ENCODE measurements around the gene KLHL17.

The KLHL17 gene

GRCh38 chr1:960363-961131 is at the start of gene KLHL17:
Gene KLHL17 (plus strand): TSS chr1:960584. CDS start chr1:960694, 110 bp downstream.
- no peak for DNase-seq

GRCh38 chr1:910881-911721 is 49.3 kb upstream of the KLHL17 start:
- DNase-seq, result no peak

GRCh38 chr1:911875-912739 is 48.3 kb upstream of the KLHL17 start:
- no peak for DNase-seq

DNA sequence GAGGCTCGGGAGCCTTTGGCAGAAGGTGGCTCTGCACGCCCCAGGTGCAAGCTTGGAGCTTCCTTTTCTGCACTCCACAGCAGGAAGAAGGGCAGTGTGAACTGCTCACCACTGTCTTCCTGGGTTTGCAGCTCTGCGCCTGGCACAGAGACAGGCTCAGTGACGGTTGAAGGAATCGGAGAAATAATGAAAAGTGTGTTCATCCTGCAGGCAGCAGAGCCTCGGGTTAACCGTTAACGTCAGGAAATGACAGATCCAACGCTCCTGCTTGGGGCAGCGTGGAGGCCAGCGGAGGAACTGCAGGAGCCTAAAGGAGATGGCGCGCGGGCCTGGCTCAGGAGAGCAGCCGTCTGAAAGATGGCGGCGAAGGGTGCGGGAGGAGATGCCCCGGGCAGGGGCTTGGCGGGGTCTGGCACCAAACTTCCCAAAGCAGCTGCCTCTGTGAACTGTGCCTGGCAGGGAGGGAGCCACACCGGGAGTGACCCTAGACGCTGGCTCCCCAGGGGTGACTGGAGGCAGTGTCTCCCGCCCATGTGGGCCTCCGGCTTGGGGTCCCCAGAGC is 47.6 kb upstream of the KLHL17 start:
- DNase-seq, result no peak

- no peak for DNase-seq
These were observed 46.8 kb upstream of the KLHL17 start for GRCh38 chr1:913491-914130.

DNA sequence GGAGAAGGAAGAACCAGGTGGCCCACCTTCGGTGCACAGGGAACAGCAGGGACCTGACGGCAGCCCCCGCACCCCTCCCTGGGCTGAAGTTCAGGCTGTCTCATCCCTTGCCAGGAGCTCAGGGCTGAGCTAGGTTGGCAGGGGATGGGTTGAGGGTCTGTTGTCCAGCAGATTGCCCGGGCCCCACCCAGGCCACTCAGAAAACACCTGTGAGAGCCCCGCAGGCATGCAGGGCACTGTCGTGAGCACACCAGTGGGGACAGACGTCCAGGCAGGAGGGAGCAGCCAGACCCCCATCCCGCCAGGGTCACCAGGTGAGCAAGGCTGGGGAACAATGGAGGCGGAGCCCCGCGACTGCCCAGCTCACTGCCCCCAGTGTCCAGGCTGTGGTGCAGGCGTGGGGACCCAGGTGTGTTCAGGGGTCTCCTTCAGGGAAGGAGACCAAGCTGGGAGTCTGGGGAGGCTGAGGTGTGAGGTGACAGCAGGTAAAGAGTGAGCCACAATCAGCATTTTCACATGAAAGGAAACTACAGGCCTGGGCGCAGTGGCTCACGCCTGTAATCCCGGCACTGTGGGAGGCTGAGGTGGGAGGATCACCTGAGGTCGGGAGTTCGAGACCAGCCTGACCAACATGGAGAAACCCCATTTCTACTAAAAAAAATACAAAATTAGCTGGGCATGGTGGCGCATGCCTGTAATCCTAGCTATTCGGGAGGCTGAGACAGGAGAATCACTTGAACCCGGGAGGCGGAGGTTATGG is 46.1 kb upstream of the KLHL17 start:
- no peak for DNase-seq

DNA sequence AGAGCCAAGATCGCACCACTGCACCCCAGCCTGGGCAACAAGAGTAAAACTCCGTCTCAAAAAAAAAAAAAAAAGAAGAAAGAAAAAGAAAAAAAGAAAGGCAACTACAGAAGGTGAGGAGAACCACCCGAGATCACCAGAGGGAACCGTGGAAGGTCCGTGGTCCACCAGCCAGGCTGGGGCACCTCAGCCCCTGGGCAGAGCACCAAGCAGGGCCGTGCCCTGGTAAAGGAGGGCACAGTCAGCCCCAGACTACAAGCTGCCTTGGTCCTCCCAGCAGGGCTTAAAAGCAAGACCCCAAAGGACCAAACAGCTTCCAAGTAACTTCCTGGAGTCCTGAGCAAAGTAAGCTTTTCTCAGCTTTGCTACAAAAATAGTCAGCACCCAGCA is 45.5 kb upstream of the KLHL17 start:
- DNase-seq, result no peak

DNA sequence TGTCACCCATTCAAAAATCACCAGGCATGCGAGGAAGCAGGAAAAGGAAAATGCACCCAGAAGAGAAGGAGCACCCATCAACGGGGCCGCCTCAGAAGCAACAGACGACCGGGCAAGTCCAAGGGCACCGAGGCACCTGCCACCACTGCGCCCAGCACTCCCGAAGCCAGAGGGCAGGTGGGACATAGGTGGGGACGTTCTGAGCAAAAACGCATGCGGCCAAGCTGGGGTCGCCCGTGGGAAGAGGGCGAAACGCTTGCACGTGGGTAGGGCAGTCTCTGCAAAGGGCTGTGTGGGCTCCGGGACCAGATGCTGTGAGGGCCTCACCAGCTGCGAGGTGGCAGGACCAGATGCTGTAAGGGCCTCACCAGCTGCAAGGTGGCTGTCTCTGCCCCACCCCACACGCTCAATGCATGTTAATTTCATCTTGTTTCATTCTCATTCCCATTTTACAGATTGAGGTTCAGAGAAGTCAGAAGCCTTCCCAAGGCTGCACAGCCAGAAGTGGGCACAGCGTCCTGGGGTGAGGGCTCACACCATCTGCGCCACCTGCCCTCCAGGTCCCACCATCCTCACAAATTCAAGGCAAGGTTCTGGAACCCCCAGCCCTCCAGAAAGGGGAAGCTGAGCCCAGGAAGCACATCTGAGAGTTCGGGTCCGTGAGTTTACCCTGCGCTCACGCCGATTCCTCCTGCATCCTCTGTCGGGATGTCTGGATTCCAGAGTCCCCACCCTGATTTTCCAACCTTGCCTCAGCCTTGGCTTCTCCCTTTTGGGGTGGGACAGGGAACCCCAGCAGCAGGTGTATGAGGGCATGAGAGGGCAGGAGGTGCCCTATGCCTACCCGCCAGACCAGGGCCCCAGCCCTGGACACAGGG is 44.9 kb upstream of the KLHL17 start:
- DNase-seq, result no peak

GRCh38 chr1:916173-917075 is 44.0 kb upstream of the KLHL17 start:
- no peak for DNase-seq

- DNase-seq, result no peak
These were observed 43.3 kb upstream of the KLHL17 start for GRCh38 chr1:917076-917459.

DNA sequence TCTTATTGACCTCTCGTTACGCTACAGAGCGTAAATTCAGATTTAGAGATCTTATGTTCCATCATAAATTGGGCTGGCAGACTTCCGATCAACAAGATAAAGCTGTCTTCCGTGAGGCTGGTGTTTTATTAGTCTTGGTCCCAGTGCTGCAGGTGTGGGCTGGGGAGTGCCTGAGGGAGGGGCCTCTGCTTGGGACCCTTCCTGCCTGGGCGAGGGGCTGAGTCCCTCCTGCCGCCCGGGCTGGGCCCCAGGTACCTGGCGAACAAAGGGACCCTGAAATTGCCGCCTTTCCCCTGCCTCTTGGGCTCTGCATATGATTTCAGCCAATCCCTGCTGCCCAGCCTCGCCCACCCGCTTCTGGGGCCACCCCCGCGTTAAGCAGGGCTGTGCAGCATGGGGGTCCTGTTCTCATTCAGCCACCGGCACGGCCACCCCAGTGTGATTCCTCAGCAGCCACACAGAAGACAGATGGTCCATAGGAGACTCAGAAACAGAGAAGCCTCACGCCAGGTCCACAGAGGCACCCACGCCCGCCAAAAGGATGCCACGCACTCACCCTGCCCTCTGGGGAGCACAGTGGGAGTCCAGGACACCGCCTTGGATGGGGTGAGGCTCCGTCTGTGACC is 42.8 kb upstream of the KLHL17 start:
- DNase-seq, result no peak

GRCh38 chr1:918353-918752 is 42.0 kb upstream of the KLHL17 start:
- DNase-seq, result no peak

DNA sequence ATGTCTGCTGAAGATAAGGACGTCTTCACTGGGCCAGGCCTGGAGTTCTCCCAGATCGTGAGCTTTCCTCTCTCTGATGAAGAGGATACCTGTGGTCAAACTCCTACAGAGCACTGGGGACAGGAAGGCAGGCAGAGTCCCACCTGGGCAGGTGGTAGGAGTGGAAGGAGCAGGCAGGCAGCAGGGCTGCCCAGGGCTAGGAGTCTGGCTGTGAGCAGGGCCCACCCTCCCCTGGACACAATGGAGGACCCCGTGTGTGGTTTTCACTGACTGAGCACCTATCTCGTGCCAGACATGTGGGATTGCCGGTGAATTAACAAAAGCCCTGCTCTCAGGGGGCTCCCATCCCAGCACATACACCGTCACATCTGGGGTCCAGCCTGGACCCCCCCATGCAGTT is 41.5 kb upstream of the KLHL17 start:
- DNase-seq, result no peak

GRCh38 chr1:919271-919872 is 41.0 kb upstream of the KLHL17 start:
- DNase-seq, result no peak

GRCh38 chr1:920010-920409 is 40.4 kb upstream of the KLHL17 start:
- no peak for DNase-seq

DNA sequence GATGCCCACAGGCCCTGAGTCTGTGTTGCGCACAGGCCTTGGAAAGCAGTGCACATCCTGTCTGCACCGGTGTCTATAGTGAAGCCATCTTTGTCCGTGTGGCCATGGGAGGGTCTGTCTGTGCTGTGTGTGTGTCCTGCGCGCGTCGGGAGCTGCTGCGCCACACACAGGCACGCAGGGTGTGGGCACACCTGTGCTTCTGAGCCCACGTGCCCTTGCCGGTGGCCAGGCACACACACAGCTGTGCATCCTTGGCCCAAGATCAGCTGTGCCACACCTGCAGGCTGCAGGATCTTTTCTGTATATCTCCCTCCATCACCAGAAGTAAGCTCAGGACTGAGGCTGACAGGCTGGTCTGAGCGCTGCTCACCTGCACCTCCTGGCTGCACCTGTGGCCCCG is 39.9 kb upstream of the KLHL17 start:
- no peak for DNase-seq

DNA sequence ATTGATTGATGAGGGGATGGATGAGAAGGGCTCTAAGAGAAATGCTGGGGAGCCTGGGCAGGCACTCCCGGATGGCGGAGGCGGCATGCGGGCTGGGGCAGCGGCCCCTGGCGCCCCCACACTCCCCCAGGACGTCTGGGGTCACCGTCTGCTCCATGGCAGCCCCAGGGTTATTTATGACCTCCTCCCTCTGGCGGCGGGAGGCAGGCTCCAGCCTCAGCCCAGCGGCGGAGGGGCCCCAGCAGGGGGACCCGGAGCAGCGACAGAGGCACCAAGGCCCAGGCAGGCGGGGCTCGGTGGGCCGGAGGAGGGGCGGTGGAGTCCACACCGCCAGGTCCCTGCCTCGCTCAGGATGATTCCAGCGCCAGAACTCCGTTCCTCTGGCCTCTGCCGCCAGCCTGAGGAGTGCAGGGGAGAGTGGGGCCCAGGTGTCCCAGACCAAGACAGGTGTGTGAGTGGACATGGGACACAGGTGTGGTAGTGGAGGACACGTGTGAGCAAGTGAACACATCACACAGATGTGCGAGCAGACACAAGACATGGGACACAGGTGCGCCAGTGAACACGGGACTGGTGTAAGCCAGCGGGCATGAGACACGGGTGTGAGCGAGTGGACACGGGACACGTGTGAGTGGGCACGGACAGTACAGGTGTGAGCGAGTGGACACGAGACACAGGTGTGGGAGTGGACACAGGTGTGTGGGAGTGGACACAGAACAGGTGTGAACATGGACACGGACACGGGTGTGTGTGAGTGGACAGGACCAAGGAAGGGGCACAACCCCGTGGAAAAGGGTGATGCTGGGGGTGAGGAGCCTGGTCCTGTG is 39.2 kb upstream of the KLHL17 start:
- peak; percentile 72 for DNase-seq

Data from DMS 273 treated with DMSO at 0.1 percent for 48 hours (cell line).